Heart right ventricle (tissue), 16 donors: Measurements from ENCODE around the gene GRID1. TPM values are rescaled to one million over a fixed set of nuclear protein-coding genes. Genes with fewer than 3 reads are reported as not detected.

ENCODE experiments used
- ATAC-seq, 8 donors: fragments of 200-7000 bp; cut with Tn5 transposase; one replicate each; pipeline ENCODE4 v1.9.1; 2020; ENCODE audit warnings: mild to moderate bottlenecking in 8 of 8, moderate library complexity in 8 of 8, moderate number of reproducible peaks in 1 of 8
- DNase-seq, 2 donors: peaks; one replicate each; pipeline ENCODE4 v3.0.0-alpha.2; 2020
- H3K27ac ChIP-seq, 10 donors: fragments of 200-600 bp; sonication (generic) in 2 of 10; one replicate each; pipeline versions ENCODE4 v1.5.0 to v1.8.0; 2020 to 2022; ENCODE audit warnings: mild to moderate bottlenecking in 3 of 10
- H3K27me3 ChIP-seq, 7 donors: fragments of 200-600 bp; one replicate each; pipeline ENCODE4 v1.8.0; 2021 to 2022; ENCODE audit warnings: mild to moderate bottlenecking in 2 of 7
- H3K36me3 ChIP-seq, 9 donors: fragments of 200-600 bp; sonication (generic) in 1 of 9; one replicate each; pipeline versions ENCODE4 v1.5.0 to v1.8.0; 2020 to 2022; ENCODE audit warnings: mild to moderate bottlenecking in 2 of 9
- H3K4me1 ChIP-seq, 9 donors: fragments of 200-600 bp; sonication (generic) in 1 of 9; one replicate each; pipeline versions ENCODE4 v1.5.0 to v1.8.0; 2020 to 2022; ENCODE audit warnings: mild to moderate bottlenecking in 4 of 9
- H3K4me3 ChIP-seq, 10 donors: fragments of 200-600 bp; sonication (generic) in 2 of 10; one replicate each; pipeline versions ENCODE4 v1.5.0 to v1.8.0; 2020 to 2022; ENCODE audit warnings: mild to moderate bottlenecking in 7 of 10, moderate library complexity in 2 of 10
- H3K9me3 ChIP-seq, 11 donors: fragments of 200-600 bp in 10 of 11; sonication (generic) in 2 of 11; one replicate each; pipeline versions ENCODE4 v1.5.0 to v1.8.0; 2013 to 2022; ENCODE audit warnings: mild to moderate bottlenecking in 2 of 11, control low read depth in 1 of 11, moderate library complexity in 1 of 11
- WGBS, 2 donors: extraction: QIAGEN DNeasy Blood & Tissue Kit; methylation state at CpG; one replicate each; pipeline ENCODE4 v1.1.7; 2013; ENCODE audit warnings: inconsistent platforms in 1 of 2; 5-methylcytosine and 5-hydroxymethylcytosine counted together
- intact Hi-C, 10 donors: fragments of 100-400 bp; cut with DNase I; formaldehyde crosslinking; loops; one replicate each; pipeline versions ENCODE4 v1.11.1 to v1.14.2; 2022
- polyA plus RNA-seq, 2 donors: library from polyadenylated mRNA; stranded (reverse); fragments of 200-250 nt; gene quantifications; one replicate each; pipeline ENCODE4 v1.2.3, GENCODE V29; 2013
- total RNA-seq, 10 donors: library from RNA; stranded (reverse); fragmentation: NEBNext Ultra II Directional in 3 of 10; extraction: Animal tissue kit (Norgen Biotek cat#: 25700) in 3 of 10; gene quantifications; one replicate each; pipeline versions ENCODE4 v1.2.1 to v1.2.4, GENCODE V29; 2021 to 2023
- TF ChIP-seq, protein P1 (sequence below), 9 donors: fragments of 200-600 bp; sonication (generic) in 2 of 9; IDR thresholded peaks; one replicate each; pipeline versions ENCODE4 v1.5.0 to v1.8.0; 2021 to 2022; ENCODE audit warnings: antibody characterized with exemption in 9 of 9, mild to moderate bottlenecking in 5 of 9, moderate library complexity in 1 of 9
- donor health status: Arrhythmogenic right ventricular cardiomyopathy.
- donor health status: ischemic (EF 13 %, LVEDD 7.1; RV severe dilation, severe dysfunction).
- donor health status: healthy with polysubstance abuse.
- donor health status: DM: no; HTN: yes; CAD: no.
- donor health status: DM: no; HTN: no; CAD: no.
- donor health status: ischemic (EF 25% LVEDD 6.9; RV normal size, moderate dysfunction).
- donor health status: ischemic (EF 25% LVEDD 5.7; RV mildly dilated, moderate dysfunction).
- donor health status: healthy.
- donor health status: DM: yes; HTN: yes; CAD: no.
- donor health status: Ischemic cardiomyopathy.
- donor health status: ischemic (EF 35%, LVEDD 5.7; RV mildly dilated, moderate dysfunction).
- donor health status: nonischemic (EF 11% LVEDD 7.7; RV severe dilation, severe dysfunction).
- donor health status: DM: yes; HTN: yes; CAD: no.
- donor health status: PGD.
- donor health status: ischemic (EF 29% LVEDD 5.4; RV normal size, mild dysfunction).
- donor health status: nonischemic (EF 23%, LVEDD 6.1; RV moderate dilation, normal function).

GRID1 gene
- total and polyA plus RNA-seq, 12 donors: 0.44 to 3.4 (median 1.5) TPM

DNA sequence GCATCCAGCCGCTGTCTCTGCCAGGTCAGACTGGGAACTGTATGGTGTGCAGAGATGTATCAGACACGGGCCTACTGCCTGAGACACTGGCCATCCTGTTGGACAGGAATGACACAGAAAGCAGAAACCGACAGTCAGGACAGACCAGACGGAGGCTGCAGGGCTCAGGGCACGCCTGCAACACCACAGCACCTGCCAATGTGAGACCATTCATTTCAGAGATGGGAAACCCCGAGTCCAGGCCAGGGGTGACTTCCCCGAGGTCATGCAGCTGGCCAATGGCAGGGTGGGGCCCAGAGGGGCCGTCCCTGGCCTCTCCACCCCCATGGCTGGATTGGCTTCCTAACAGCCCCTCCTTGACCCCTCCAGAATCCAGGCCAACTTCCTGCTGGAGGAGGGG is 34.7 kb downstream of the GRID1 start:
- H3K36me3 ChIP-seq: no peaks in the 10 kb centered on the region
- peaks cover 0 to 3% (median 0%) of the 10 kb centered on the region in 7 donors for H3K27me3 ChIP-seq
- TF ChIP-seq, protein P1, sequence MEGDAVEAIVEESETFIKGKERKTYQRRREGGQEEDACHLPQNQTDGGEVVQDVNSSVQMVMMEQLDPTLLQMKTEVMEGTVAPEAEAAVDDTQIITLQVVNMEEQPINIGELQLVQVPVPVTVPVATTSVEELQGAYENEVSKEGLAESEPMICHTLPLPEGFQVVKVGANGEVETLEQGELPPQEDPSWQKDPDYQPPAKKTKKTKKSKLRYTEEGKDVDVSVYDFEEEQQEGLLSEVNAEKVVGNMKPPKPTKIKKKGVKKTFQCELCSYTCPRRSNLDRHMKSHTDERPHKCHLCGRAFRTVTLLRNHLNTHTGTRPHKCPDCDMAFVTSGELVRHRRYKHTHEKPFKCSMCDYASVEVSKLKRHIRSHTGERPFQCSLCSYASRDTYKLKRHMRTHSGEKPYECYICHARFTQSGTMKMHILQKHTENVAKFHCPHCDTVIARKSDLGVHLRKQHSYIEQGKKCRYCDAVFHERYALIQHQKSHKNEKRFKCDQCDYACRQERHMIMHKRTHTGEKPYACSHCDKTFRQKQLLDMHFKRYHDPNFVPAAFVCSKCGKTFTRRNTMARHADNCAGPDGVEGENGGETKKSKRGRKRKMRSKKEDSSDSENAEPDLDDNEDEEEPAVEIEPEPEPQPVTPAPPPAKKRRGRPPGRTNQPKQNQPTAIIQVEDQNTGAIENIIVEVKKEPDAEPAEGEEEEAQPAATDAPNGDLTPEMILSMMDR (IDR thresholded peaks at IDR 0.05): no peak
- no peaks in the 10 kb centered on the region for H3K4me1 ChIP-seq
- no peak overlapping the region for H3K4me3 ChIP-seq
- no peak overlapping the region for H3K27ac ChIP-seq
- H3K9me3 ChIP-seq: no peaks in the 10 kb centered on the region
- intact Hi-C loops: no loop called here
- DNase-seq (no peak), ATAC-seq (no peak)
- WGBS, 2 donors: 59 to 64% methylated on average over 8 of the region's 8 CpGs

DNA sequence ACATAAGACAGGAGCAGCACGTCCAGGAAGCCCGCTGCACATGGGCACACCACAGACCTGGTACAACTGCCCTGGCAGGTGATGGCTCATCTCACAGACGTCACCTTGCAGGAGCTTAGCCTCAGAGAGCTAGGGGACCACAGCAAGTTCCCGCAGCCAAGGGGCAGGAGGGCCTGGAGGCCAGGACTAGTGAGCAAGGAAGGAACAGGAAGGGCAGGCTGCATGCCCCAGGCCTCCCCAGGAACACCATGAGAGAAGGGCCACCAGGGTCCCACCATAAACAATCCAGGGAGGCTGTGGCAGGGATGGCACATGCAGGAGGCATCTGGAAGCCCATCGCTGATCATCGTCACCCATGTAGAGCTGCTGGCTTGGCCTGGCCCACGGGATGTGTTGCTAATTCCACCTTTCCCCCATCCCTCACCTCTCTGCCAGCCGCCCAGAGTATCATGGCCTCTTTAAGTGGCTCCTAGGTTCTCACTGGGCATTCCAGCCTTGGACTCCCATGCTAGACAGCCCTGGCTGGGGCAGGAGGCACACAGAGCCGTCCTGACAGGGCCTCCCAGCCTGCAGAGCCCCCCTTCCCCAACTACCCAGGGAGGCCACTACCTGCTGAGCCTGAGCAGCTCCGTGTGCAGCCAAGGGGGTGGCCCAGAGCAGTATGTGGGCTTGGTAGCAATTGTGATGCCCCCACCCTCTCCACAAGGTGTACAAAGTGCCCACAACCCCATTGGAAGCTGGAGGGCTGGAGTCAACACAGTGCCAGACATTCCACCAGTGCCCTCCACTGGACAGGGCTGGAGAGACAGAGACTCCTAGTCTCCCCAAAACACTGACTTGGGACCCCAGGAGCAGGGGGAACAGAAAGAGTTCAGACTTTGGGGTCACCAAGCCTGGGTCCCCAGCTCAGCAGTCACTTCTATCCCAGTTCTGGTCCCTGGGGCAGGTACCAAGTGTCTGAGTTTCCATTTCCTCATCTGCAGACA is 35.5 kb downstream of the GRID1 start:
- H3K4me3 ChIP-seq: no peak overlapping the region
- ATAC-seq (no peak), DNase-seq (no peak)
- H3K27ac ChIP-seq: no peak overlapping the region
- intact Hi-C loops: no loop called here
- no peaks in the 10 kb centered on the region for H3K4me1 ChIP-seq
- TF ChIP-seq, protein P1 (IDR thresholded peaks at IDR 0.05): no peak
- 86 to 91% methylated on average over 10 of the region's 10 CpGs for WGBS, 2 donors
- H3K27me3 ChIP-seq: peaks cover 0 to 3% (median 0%) of the 10 kb centered on the region in 7 donors
- H3K36me3 ChIP-seq: no peaks in the 10 kb centered on the region
- no peaks in the 10 kb centered on the region for H3K9me3 ChIP-seq

DNA sequence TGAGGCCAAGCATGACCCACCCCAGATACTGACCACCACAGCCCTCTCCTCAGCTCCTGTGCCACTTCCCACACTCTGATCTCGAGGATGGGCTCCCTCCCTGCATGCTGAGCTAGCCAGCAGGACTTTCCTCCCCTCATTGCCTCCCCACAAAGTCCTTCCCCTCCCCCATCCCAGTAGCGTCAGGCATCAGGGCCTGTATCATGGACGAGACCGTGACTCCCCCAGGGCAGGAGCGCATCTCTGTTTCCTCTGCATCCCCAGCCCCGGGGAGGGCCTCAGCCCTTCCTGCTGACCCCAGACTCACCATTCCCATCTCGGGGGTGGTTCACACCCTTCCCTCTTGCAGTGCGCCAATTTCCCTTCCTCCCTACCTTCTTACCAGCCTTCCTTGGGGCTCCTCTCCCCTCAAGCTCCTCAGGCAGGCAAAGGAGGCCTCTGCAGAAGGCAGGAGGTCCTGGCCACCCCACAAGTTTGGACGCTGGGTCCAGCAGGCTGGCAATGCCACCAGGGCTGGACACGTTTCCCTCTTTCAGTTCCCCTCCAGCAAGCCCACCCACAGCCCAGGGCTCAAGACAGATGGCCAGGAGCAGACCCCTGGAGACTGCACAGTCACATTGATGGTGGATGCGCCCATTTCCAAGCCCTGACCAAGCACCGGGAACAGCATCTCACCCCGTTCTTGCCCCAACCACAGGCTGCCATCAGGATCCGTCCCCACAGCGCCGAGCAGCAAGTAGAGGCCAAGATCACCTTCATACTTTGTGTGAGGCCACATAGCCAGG is 36.5 kb downstream of the GRID1 start:
- H3K4me1 ChIP-seq: no peaks in the 10 kb centered on the region
- ATAC-seq (no peak), DNase-seq (no peak)
- peaks cover 0 to 3% (median 0%) of the 10 kb centered on the region in 7 donors for H3K27me3 ChIP-seq
- intact Hi-C loops: no loop called here
- TF ChIP-seq, protein P1 (IDR thresholded peaks at IDR 0.05): no peak
- no peaks in the 10 kb centered on the region for H3K36me3 ChIP-seq
- H3K27ac ChIP-seq: no peak overlapping the region
- no peak overlapping the region for H3K4me3 ChIP-seq
- no peaks in the 10 kb centered on the region for H3K9me3 ChIP-seq
- WGBS, 2 donors: 76 to 83% methylated on average over 16 of the region's 16 CpGs

DNA sequence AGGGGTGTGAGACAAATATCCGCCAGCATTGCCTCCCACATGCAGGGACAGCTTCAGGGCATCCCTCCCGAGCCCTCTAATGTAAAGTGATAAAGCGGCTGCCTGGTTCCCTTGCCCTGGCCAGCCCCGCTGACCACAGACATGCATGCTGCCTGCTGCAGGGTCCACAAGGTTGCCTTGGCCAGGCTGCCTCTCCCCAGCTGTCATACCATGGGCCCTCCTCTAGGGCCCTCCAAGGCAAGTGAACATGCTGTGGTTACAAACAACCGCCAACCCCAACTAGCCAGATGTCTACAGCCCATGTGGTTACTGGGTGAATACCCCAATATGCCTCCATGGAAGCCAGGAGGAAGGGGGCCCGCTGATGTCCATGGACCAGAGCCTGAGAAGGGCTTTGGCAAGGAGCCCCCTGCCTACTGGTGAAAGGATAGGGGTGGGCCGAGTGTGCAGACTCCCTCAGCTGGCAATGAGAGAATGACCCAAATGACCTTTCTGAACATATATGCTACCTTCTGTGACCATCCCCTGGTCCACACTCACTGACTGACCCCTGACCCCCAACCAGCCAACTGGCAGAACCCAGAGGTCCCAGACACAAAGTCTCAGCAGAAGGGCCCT is 37.4 kb downstream of the GRID1 start:
- no peaks in the 10 kb centered on the region for H3K9me3 ChIP-seq
- no peak for DNase-seq
- H3K36me3 ChIP-seq: no peaks in the 10 kb centered on the region
- H3K4me1 ChIP-seq: no peaks in the 10 kb centered on the region
- H3K27ac ChIP-seq: no peak overlapping the region
- TF ChIP-seq, protein P1 (IDR thresholded peaks at IDR 0.05): no peak
- WGBS, 2 donors: 89 to 90% methylated on average over 7 of the region's 7 CpGs
- no peak for ATAC-seq
- intact Hi-C loops: no loop called here
- H3K27me3 ChIP-seq: peaks cover 0 to 3% (median 0%) of the 10 kb centered on the region in 7 donors
- H3K4me3 ChIP-seq: no peak overlapping the region
